ENCODE data around the gene ADAM19.

Gene ADAM19

DNA sequence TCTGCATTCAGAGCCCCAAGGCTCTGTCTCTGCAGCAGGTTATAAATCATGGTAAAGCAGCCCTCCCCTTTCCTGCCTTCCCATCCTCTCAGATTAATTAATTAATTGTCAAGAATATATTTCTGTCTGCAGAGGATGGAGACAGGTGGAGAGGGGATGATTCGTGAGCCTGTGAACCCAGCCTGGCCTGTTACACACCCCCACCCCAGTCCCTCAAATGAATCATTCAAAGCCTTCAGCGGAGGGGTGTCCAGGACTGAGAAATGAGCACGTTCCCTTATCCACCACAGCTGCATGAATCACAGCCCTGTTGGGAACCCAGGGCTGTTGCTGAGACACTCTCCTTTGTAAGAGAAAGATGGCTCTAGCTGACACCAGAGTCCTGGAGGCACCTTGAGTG, 59.6 kb downstream of the ADAM19 start:
- no peak for DNase-seq (ENCODE audit: low read depth)

DNA sequence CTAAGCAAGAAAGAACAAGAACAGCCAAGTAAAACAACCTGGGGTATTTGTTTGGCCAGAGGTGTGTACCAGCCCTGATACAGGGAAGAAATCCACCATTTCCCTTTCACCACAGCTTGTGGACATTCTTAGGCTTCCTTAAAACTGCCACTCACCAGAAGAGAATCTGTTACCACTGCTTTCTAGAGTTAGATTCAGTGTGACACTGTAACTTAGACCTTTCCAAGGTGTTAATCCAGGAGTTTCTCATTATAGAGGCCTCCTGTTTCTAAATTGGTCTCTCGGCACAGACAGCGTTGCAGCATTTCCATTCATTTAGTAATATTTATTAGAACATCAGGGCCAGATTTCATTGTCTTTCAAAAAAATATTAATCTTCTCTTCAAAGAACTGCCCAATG, 60.6 kb downstream of the ADAM19 start:
- no peak for DNase-seq (ENCODE audit: low read depth)

DNA sequence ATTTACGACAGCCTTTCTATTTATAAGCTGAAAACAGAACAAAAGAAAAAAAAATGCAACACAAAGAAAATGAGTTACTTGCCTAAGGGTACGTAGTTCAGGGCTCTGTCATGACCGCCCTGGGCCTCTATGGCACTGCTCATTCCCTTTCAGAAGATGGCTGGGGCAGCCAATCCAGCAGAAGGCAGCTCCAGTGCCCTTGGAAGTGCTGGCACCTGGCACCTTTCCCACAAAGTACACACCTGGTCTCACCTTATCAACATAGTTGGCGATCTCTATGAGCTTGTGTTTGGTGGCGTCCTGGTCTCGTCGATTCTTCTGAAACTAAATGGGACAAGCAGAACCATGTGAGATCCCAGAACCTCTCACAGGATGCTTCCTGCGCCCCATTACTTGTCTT, 62.4 kb downstream of the ADAM19 start:
- no peak for DNase-seq (ENCODE audit: low read depth)

DNA sequence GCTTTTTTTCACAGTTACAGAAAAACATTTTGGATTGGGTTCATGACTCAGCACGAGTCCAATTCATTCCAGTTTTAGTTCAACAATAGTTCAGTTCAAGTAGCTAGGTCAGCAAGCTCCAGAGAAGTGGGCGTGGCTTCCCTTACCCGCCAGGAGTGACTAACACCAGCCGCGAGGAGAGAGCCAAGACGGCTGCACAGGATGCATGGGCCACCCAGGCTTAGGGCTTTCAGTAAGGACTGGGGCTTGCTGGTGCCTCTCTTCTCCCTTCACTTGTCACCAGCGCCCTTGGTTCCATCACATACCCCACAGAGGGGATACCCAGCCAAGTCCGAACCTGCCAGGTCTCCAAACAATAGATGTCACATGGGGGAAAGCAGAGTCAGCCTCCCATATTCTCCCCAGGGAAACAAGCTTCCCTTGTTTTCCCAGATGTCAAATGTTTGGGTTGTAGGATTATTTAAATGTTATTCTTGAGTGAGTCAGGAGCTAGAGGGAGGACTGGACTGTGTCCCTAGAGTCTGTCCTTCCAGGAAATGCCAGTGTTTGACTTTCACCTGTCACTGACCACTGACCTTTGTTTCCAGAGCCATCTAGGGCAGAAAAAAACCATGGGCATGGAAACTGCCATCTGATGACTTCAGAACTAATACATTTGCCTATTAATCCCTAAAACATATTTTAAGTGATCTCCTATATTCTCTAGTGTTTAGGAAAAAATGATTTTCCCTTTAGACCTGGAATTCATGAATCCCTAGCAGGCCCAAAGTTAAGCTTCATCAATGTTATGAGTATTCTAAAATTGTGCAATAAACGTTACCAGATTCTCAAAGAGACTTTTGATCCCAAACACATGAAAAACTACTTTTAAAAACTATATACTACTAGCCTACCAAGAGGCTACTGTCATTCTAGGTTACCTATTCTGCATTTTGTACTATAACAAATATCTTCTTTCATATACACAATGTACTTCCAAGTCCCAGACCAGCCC, 63.6 kb downstream of the ADAM19 start:
- DNase-seq (ENCODE audit: low read depth): no peak

DNA sequence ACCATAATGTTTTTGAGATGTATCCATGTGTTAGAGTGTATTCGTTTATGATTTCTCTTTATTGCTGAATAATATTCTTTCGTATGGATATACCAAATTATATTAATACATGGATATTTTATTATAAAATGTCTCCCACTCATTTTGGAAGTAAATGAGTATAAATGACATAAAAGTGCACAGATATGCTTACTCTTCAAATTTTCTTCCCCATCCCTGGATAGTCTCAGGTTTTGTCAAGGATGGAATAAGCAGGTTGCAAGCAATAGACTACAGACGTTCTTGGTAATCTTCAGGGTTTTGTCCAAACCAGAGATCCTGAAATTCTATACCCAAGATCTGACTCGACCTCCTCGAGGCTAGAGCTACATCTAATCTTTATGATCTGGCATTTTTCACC, 64.9 kb downstream of the ADAM19 start:
- no peak for DNase-seq (ENCODE audit: low read depth)

DNA sequence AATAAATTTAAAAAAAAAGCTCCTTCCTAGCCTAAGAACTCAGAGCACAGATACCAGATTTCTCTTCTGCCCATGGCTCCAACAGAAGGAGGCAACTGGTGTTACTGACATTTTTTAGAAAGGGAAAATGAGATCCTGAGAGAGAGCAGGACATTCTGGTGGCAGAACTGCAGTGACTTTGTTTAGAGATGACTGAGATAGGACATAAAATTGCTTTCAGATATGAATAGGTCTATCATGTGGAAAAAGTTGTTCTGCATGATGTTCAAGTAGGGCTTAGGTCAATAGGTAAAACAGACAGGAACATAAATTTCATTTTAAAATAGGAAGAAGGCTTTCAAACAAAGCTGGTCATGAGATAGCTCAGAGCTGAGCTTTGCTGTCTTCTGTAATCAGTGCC, 66.0 kb downstream of the ADAM19 start:
- DNase-seq (ENCODE audit: low read depth): no peak

DNA sequence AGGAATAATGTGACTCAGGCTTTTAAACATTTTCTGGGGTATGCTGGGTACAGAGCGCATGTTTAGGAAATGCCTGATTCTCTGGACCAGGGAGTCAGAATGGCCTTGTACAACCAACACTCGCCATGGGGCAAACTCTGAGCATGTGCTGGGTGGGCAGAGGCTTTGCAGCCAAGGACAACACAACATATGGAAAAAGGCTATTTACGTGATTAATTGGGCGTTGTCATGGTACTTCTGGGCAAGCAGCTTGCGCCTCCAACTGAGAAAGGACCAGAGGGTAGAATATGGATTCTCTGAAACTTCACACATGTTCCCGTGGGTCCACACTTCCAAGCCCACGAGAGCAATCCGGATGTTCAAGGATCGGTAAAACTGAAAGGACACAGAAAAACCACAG, 66.5 kb downstream of the ADAM19 start:
- no peak for DNase-seq (ENCODE audit: low read depth)

DNA sequence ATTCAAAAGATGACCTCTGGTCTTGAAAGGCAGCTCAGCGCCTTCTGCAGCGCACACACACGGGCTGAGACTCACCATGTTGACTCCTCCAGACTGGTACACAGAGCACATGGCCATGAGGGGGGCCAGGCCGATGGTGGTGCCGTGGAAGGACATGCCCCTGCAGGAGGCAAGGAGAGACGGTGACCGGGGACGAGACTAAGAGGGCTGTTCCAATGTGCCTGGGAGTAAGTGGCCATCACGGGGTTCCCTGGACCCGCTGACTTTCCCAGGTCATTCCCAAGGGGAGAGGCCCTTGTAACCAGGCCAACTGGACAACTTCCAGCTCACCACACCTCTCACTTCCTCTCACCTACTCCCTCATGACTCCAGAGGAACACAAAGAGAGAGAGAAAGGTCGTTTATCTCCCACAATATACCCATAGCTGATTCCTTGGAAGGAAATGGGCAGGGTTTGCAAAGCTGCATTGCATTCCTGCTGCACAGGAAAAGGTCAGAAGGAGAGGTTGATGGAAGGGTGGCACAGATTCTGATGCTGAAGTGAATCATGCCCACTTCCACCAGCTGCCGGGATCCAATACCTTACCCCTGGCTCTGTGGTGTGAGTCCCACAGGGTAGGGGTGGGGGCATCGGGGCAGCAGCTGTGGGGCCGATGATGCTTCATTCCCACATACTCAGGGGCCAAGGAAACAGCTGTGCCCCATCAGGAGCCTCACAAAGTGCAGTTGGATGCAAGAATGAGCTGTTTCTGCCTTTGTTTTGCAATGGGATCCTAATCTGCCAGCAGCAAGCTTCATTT, 68.4 kb downstream of the ADAM19 start:
- no peak for DNase-seq (ENCODE audit: low read depth)

DNA sequence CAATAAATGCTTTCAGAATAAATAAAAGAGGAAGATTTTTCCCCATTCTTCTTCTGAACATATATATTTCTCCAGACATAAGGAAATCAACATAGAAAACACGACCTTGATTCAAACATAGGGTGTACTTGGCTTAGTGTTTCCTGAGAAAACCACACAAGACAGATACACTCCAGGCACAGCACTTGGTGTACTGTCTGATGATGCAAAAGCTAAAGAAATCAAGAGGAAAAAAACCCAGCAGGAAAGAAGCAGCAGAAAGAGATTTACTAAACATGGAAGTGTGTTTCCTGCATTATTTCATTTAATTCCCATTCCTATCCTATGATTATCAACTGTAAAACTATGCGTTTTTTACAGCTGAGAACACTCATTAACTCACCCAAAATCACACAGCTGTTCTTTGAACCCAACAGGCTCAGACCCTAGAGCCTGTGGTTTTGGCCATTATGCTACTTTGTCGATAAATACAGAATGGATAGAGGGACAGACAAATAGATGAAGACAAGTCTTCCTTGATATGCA, 69.4 kb downstream of the ADAM19 start:
- no peak for DNase-seq (ENCODE audit: low read depth)

DNA sequence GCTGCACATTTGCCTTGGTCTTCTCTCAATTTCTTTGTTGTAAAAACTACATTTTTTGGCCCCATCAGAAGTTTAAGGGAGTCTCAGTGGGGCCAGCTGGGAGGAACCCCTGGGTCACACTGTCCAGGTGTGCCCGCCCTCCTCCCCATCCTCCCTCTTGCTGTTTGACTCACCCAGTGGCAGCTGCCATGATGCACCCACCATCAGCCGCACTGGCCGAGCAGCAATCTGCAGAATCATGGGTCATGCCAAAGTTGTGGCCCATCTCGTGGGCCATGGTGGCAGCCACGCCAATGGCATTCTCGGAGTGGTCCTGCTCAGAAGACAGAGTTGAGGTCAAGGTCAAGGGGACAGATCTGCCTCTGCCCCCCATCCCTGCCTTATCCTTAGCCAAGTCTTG, 70.1 kb downstream of the ADAM19 start:
- DNase-seq (ENCODE audit: low read depth): no peak

DNA sequence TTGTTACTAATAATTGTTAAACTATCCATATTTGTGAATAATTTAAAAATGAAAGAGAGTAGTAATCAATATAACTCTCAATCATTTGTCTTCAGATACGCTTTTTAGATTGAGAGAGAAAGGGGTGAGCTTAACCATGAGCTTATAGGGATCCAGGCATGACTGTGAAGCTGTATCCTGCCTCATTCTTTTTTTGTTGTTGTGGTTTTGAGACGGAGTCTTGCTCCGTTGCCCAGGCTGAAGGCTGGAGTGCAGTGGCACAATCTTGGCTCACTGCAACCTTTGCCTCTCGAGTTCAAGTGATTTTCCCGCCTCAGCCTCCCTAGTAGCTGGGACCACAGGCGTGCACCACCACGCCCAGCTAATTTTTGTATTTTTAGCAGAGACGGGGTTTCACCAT, 71.5 kb downstream of the ADAM19 start:
- DNase-seq (ENCODE audit: low read depth): no peak

DNA sequence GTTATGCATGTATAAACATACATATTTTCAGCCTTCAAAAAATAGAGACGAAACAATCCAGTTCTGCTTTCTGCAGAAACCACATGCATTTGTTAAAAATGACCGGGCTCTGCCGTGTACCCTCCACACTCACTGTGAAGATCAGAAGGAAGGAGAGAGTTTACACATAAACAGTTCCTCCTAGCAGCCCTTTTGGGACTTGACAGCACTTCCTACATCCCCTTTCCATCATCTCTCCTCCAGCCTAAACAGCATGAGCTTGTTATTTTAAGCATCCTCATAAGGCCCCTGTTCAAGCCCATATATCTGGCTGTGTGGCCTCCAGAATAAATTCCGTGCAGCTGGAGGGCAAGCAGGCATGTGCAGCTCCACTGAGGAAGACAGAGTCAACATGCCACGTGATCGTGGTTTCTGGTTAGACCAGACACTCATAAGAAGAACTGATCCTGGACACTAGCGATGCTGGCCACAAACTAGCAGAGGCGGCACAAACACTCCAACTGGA, 73.4 kb downstream of the ADAM19 start:
- DNase-seq (ENCODE audit: low read depth): no peak

DNA sequence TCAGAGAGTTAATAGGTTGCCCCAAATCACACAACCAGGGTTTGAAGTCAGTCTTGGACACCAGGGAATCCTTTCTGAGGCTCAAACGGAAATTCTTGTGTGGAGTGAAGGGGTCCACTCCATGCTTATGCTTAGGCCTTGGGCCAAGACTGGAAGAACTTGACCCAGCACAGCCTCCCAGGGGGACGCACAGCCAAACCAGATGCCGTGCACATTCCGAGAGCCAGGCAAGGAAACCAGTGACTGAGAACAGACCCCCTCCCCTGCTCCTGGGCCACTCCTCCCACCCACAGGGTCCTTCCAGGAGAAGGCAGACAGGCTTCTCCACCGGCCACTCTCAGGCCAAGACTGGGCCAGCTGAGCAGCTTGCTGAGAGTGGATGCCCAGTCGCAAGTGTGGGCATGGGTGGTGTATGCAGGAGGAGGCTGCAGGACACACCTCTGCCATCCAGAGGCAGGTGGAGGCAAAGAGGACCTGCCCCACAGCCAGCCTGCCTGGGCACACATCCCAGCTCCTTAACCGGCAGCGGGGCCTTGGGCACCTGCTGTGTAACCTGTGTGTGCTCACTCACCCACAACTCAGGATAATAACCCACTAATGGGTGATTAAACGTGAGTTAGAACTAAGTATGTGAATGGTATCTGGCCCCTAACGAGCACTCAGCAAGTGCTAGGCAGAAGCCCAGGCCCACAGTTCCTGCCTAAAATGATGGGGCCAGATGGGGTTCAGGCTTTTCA, 77.5 kb downstream of the ADAM19 start:
- no peak for DNase-seq (ENCODE audit: low read depth)

DNA sequence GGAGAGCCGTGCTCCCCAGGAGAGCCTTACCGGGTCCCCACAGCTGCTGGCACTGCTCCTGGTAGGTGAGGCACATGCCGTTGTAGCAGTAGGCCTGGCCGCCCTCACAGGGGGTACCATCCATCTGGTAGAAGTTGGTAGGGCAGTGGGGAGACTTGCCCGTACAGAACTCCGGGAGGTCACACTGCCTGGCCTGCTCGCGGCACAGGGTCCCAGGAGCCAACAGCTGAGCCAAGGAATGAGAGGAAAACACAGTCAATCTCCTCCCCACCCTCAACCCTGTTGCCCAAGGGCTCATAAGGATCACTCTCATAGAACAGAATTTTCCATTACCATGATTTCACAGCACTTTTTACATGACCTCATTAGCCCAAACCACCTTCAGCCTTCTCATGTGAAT, 78.7 kb downstream of the ADAM19 start:
- no peak for DNase-seq (ENCODE audit: low read depth)

DNA sequence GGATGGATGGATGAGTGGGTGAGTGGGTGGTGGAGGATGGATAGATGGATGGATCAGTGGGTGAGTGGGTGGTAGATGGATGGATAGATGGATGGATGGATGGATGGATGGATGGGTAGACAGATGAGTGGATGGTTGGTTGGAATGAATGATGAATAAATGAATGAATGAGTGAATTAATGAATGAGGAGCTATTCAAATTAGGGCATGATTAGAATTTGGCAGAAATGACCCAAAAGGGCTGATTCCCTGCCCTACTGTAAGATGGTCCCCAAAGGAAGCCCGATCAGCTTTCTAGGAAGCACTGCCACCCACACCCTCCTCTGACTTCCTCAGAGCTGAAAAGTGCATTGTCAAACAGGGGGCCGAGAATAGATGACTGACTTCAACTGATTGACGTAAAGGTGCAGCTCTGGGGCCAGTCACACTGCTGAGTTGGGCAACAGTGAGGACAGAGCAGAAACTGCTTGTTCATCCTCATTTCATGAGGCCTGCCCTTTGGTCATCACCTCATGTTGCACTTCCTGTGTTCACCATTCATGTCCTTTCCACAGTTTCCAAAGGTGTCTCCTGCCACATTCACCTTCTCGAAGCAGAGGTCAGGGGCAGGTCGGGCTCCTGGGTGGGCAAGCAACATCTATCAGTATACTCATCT, 81.3 kb downstream of the ADAM19 start:
- no peak for DNase-seq (ENCODE audit: low read depth)

DNA sequence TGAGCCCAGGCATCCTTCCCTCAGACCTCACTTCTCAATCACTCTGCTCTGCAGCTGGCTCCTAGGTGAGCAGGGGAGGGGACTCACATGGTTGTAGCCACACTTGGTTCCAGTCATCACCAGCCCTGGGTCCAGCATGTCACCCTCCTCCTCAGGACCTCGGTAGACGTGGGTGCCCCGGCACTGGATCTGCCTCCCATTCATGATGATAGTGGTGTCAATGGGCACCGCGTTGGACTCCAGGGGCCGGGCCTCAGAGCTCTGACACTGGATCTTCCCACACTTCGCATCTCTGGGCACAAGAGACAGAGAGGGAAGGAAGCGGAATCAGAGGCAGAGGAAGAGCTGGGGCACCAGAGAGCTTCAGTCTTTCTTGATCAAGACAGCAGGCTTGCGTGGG, 82.7 kb downstream of the ADAM19 start:
- DNase-seq (ENCODE audit: low read depth): no peak

DNA sequence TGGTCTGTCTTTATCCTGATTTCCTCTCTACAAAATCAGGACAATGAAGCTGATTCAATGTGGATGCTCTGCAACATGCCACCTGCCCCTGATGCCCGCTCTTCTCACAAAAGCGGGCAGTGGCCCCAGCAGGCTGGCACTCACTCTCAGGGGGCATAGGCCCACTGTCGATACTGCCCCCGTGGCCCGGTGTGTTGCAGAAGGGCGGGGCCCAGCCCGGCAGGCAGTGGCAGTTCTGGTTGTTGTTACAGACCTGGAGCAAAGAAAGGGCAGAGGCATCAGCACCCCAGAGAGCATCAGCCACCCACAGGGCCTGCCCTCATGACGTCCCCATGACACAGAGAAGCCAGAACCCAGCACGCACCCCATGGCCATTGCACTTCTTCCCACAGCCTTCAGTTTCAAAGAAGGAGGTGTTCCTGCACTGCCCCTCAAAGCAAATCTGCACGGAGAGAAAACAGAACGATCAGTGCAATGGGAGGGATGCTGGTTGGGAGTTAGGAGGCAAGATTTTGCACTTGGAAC, 84.0 kb downstream of the ADAM19 start:
- no peak for DNase-seq (ENCODE audit: low read depth)

DNA sequence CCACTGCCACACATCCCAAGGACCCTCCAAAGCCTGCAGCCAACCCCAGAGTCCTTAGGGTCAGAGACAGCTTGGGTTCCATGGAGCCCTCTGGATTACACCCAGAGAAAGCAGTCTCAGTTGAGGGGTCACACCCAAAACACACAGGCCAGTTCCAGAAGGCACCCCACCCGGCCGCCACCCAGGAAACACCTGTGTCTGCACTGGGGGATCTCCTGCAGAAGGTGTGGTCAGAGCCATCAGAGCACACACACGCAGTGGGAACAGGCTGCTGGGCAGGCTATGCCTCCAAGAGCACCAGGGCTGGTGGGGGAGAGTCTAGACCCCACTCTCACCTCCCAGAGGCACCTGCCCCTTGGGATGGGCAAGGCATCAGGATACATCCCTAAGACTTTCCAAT, 88.2 kb downstream of the ADAM19 start:
- DNase-seq (ENCODE audit: low read depth): no peak

DNA sequence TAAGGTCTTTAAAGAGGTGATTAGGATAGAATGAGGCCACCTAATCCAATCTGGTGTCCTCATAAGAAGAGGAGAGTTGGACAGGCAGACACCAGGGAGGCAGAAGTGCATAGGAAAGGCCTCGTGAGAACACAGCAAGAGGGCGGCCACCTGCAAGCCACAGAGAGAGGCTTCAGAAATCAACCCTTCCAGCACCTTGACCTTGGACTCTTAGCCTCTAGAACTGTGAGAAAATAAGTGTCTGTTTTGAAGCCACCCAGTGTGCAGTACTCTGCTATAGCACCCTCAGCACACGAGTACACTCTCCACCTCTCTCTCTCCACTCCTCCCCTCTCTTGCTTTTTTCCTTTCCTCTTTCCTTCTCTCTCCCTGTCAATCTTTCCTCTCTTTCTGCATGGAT, 88.7 kb downstream of the ADAM19 start:
- DNase-seq (ENCODE audit: low read depth): no peak

DNA sequence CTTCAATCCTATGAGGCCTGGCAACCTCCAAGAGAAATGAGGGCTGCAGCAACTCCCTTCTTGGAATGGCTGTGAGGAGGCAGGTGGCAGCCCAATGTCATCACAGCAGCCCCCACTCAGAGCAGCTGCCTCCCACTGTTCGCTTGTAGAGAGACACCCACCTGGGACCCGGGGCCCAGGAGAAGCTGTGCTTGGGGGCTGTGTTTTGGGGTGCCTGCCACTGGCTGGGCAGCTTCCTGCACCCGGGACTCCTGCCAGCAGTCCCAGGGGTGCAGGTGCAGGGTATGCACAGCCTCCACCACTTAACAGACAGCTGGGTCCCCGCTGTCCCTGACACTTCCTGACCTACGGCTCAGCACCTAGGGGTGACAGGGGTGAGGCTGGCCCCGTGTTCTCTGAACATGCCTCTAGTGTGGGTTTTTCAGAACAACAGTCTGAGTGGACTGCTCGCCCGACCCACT, 89.3 kb downstream of the ADAM19 start:
- DNase-seq (ENCODE audit: low read depth): no peak

DNA sequence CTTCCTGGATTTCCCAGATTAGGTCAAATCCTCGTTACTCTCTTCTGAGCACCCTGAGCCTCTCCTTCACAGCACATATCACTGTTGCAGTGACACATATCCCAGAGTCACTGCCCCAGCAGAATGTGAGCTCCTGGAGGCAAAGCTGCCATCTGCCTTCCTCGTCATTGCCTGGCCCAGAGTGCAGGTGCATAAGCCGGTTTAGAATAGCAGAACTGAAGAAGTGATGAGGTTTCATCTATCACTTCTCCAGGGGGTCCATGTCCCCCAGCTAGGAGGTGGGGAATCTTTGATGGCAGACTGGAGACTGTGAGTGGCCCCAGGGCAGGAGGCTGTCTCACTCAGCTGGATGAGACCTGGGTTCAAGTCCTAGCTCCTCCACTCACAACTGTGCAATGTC, 89.8 kb downstream of the ADAM19 start:
- DNase-seq (ENCODE audit: low read depth): no peak
